Measurements from ENCODE around the gene FXYD6.

The FXYD6 gene

DNA sequence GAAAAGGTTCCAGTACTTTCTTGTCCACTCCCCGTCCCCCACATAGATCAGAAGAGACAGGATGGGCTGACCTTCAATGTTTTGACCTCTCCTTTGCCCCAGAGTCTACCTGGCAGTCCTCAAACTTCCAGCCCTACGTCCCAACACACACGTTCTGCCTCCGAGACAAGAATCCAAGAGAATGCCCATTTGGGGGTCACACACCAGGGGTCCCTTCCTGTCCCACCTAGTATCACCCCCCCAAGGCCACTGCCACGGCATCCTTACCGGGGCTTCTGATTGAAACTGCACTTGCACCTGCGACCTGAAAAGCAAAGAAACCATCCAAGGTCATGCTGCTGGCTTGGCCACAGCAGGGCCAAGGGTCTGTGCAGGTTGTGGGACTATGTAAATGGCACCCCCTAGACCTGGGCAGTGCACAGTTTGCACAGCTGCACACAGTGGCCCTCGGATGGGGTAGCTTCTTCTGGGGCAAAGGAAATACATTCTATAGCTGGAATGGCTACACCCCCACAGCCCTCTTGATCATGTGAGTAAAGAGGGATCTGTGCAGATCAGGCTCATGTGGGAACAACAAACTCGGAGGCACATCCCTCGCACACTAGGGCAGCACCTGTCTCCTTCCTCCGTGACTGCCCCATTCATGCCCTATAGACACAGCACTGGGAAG lies 35.4 kb downstream of the FXYD6 start:
- DNase-seq: peak in 1 of 2 donors; percentile 33

DNA sequence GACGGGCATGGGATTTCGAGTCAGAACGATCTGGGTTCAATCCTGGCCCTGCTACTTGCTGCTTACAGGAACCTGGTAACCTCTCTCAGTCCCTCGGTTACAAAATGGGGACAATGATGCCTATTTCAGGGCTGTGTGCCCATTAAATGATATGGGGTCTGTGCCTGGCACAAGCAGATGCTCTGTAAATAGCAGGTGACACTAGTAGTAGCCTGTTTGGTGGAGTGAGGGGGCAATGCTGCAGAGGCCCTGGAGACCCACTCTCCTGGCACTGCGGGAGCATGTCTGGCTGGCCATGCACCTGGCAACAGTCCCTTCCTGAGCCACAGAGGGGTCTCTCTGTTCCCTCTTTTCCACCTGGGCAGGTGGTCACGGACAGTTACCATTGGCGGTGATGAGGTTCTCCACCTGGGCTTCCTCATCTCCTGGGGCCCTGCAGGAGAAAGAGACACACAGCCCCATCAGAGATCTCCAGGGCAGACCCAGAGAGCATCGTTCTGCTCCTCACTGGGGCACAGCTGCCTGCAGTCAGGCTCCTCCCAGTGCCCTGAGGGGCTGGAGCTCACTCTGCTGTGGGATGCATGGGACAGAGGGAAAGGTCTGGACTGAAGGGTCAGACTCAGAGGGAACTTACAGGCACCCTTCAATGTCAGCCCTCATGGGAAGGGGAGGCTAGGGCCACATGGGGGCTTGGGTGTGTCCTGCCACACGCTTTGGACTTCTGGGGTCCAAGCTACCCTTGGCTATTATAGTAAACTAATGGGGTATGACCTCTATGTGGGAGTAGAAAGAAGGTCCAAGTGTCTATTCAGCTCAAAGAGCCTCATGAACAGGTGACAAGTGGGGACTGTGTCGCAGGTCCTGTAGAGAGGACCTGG lies 36.3 kb downstream of the FXYD6 start:
- no peak for DNase-seq

DNA sequence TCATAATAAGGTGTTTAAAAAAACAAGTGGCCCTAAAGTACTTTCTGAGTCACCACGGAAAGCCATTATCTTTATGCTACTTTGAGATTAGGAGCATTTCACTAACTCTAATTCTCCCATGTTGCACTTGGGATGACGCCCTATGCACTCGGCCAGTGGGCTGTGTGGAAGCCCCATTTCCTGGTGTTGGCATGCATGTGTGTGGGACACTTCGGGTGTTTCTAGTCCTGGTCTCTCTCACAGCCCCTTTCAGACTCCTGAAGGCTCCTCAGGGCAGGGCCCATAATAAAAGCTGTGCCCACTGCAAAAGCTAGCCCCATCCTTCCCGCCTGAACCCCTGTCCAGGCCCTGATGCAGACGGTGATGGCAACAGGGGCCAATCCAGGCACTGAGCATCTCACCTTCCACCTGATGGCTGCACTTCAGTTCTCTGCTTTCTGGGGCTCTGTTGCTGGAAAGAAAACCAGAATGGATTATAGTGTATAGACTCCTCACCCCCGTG lies 37.0 kb downstream of the FXYD6 start:
- DNase-seq: no peak

DNA sequence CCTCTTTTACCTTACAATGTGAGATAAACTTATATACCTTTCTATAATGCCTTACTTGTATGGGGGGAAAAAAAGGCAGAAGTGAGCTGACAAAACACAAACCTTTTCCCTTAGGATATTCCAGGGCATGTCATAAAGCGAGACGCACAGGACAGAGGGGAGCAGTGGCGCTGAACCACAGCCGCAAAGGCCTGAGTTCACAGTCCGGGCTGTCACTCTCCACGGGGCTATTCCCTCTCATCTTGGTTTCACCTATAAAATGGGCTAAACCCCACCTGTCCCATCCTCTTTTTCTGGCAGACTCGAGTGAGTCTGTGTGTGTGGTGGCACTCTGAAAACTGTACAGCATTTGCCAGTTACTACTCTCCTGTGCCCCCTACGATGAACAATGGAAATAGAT lies 37.6 kb downstream of the FXYD6 start:
- DNase-seq: no peak

DNA sequence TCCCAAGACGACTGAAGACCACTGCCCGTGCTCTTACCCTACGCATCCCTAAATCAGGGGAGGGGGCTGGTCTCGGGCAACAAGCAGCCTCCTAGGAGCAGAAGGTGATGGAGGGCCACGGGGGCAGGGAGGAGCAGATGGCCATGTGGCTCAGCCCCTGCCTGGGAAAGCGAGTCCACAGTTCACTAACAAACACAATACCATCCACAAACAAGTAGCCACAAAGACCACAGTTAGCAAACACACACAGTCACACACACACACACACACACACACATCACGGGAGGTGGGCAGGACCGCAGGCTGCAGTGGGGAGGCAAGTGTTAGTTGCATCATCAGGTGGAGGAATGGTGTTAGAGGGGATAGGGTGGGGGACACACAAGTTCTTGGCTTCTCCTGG lies 38.7 kb downstream of the FXYD6 start:
- no peak for DNase-seq

DNA sequence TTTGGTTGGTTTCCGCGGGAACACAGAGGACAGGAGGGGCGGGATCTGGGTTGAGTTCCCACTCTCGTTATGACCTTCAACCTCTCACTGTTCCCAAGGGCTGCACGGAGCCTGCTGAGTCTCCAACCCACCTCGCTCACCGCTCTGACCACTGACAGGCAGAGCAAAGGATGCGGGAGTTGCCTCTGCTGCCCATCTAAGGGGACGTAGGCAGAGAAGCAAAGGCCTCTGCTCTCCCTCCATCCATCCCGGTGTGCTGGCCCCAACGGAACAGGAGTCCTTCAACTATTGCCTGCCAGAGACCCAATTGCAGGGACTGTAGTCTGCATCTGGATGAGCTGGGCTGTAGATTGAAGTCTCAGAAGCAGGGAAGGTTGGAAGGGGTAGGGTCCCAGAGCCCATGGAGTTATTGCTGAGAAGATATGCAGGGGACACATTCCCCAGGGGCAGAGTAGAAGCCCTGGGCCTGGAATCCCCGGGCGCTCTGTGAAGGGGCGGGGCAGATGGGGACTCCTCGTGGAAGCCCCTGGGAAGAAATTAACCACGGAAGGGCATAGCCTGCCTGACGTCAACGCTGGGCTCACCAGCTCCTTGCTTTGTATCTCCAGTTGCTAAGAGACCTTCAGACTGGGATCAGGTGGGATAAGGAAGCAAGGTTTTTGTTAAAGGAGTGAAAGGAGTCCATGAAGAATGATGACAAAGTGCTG lies 39.2 kb downstream of the FXYD6 start:
- no peak for DNase-seq

DNA sequence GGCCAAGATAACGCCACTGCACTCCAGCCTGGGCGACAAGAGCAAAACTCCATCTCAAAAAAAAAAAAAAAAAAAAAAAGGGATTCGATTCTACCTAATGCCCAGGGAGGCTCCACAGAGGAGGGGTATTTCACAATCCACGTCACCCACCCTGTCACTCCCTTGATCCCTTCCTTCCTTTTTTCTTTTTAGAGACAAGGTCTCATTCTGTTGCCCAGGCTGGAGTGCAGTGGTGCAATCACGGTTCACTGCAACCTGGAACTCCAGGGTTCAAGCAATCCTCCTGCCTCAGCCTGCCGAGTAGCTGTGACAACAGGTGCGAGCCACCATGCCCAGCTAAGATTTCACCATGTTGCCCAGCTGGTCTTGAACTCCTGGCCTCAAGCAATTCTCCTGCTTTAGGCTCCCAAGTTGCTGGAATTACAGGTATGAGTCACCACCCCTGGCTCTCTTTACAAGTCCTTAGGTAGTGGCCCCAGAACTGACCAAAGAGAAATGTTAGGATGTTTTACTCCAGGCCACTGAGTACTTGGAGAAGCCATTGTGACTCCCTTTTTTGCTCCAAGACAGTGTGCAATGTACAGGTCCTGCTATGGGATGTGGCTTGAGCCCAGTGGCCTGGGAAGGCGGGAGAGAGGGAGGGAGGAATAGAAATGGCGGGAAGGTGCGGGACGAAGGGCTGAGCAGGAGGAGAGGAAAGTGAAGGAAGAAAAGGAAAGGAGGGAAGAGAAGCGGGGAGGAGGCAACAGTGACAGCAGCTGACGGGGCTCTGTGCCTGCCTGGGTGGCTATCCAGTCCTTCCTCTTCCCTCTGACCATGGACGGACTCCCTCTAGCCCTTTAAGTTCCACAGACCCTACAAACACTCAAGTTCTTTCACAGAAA lies 40.1 kb downstream of the FXYD6 start:
- peak in 1 of 2 donors; percentile 25 for DNase-seq

DNA sequence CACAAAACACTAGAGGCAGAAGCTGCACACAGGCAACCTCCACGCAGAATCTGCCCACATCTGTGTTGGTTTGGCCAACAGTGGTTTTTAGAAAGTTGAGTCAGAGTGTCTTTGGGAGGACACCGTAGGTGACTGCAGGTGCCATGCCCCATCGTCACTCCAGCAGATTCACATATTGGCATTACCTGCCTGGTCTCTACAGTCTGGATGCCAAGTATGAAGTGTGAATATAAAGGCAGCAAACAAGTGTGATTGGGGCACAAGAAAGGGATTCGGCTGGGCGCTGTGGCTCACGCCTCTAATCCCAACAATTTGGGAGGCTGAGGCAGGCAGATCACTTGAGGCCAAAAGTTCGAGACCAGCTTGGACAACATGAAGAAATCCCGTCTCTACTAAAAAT lies 40.9 kb downstream of the FXYD6 start:
- no peak for DNase-seq

DNA sequence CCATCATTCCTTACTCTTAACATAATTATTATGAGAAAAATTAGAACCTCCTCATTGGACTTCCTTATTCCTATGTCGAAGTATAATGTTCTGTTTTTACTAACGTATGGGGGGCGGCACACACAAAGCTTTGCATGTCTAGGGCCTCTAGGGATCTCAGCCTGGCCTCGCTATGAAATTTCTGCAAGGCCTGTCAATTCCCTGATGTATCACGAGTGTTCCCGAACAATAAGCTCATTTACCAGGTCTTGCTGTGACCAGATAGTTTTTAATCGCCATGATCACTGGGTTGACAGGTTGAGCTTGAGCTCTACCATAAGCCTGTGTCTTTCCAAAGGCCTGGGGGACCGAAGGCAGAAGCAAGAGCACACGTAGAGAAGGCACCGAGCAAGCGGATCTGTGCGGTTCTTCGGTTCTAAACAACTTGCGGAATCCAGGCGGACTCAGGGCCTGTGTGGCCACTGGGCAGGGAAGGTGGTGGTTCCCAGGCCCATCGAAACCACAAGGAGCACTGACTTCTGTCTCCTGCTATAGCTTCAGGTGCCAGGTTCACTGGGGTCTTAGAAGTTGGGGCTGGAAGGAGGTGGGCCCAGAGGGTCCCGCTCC lies 41.5 kb downstream of the FXYD6 start:
- DNase-seq: no peak

DNA sequence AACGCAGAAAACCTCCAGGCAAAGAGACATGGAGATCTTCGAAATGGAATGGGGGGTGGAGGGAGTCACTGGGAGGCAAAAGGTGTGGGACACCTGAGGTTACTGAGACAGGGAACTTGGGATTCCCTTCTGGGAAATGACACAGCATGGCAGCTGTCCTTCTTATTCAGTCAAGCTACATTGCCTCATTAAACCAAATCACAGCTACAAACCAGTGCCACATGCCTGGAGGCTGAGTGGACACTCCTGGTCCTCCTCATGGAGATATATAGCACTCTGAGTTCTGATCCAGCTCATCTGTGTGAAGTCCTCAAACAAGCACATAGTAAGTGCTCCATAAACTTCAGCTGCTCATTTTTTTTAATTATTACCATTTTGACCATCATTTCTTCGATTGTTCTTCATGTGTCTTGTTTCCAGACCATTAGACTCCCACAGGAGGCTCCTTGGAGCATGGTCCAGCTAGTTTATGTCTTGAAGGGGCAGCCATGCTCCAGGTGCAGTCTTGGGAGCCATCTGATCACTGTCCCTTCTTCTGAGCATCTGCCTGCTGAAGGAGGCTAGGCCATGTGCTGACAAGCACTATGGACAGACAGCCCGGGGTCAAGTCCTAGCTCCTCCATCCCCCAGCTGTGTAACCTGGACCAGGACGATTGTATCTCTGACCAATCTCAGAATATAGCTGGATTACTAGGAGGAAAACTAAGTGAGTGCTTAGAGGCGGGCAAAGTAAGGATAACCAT lies 42.2 kb downstream of the FXYD6 start:
- no peak for DNase-seq

DNA sequence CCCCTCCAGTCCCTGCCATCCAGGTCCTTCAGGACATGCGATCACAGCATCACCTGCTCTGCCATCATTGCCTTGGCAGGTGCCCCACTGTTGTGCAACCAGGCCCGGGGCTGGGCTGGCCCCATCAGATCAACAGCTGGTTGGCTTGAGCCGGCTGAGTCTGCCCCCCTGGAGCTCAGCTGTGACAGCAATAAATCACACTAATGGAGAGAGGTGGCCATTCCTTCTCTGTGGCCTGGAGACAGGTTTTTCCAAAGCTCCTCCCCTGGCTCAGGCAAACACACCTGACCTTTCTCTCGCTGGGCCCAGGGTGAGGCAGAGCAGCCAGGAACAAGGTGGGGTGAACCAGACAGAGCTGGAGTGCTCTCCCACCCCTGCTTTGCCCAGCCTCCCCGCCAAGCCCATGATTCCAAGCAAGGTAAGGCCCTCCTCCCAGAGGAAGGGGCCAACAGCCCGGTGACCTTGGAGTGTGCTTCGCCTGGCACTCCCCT lies 43.0 kb downstream of the FXYD6 start:
- DNase-seq: no peak

DNA sequence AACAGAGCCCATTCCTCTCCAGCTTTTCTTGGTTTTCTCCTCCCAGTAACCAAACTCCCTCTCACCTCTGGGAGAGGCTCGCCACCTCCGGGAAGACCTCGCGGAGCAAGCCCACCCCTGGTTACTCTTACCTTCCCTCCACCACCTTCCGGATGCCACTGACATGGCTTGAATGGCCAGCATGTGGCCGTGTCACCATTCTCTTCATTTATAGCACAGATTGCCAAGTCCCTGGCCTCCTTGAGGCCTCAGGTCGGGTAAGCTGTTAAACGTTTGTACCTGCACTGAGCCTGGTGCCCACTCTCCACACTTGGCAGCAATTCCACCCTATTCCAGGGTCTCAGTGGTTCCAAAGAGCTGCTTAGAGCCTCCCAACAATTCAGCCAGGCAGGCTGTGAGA lies 43.9 kb downstream of the FXYD6 start:
- no peak for DNase-seq

DNA sequence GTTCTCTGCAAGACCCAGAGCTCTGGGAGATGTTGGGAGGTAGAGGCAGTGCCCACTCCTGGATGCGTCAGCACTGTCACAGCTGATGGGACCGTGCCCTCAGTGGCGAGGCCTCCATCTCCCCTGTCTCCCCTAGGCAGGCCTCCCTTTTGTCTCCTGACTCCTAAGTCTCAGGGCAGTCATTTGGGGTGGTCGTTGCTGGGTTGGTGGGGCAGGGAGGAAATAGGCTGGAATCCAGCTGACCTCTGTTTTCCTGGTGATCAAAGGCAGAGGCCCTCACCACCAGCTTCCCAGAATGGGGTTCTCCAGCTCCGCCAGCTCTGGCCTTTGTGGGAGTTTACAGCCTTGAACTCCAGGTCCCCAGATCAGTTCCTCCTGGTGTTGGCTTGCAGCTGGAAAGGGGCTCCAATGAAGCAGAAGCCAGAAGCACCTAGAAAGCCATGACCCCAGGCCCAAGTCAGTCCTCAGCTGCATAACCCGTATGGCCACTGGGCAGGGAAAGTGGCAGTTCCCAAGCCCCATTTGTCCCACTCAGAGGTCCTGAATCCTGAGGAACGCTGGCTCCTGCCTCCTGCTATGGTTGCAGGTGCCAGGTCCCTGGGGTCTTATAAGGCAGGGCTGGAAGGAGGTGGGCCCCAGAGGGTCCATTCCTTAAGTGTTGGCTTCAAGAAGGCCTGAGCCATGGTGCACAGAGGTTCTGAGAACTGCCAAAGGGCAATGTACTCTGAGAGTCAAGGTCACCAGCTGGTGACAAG lies 44.6 kb downstream of the FXYD6 start:
- DNase-seq: no peak

DNA sequence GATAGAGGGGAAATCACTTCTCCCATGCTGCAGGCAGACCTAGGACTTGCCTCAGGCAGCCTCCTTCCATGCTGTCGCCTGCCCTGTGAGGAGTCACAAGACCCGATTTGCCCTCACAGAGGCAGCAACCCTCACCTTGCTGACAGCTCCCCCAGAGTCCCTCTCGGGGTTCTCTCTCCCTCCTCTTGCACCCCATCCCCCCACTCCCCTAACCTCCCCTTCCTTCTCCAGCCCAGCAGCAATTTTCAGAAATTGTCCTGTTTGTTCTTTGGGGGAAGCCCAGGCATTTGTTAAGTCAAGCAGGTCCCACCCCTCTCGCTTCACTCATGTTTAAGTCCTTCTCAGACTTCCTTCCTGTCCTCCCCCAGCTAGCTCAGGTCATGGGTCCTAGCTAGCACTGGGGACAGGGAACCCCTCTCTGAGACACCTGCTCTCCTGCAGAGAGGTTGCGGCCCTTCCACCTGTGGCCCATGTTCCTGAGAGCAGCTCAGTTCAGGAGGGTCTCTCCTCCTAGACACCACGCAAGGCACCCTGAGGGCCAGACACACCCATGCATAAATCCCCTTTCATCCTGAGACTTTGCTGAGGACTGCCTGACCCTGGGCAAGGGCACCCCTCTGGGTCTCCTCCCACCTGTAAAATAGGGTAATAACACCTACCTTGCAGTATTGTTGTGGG lies 45.6 kb downstream of the FXYD6 start:
- no peak for DNase-seq

DNA sequence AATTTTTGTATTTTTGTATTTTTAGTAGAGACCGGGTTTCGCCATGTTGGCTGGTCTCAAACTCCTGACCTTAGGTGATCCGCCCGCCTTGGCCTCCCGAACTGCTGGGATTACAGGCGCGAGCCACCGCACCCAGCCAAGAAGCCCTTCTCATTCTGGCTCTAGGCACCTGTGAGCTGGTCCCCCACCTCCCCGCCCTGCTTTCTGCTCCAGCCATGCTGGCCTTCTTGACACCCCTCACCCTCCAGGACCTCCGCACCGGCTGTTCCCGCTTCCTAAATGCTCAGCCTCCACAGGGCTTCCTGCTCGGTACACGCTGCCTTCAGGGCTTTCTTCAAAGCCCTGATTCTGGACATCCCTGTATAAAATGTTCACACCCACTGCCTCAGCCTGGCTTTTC lies 46.4 kb downstream of the FXYD6 start:
- DNase-seq: no peak

DNA sequence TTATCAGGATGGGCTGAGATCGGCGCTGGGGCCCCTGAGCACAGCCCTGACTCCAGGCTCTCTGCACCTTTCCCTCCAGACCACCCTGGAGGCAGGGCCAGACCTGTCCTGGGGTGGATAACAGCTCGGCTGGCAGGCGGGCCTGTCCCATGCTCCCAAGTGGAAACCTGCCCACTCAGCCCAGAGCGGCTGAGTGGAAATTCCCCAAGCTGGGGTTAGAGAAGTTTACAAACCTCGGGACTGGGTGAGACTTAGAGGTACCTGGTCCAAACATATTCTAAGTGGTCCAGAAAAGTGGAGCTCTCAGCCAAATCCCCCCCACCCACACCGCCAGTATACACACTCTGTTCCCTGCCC lies 47.1 kb downstream of the FXYD6 start:
- DNase-seq: peak in 1 of 2 donors; percentile 67

DNA sequence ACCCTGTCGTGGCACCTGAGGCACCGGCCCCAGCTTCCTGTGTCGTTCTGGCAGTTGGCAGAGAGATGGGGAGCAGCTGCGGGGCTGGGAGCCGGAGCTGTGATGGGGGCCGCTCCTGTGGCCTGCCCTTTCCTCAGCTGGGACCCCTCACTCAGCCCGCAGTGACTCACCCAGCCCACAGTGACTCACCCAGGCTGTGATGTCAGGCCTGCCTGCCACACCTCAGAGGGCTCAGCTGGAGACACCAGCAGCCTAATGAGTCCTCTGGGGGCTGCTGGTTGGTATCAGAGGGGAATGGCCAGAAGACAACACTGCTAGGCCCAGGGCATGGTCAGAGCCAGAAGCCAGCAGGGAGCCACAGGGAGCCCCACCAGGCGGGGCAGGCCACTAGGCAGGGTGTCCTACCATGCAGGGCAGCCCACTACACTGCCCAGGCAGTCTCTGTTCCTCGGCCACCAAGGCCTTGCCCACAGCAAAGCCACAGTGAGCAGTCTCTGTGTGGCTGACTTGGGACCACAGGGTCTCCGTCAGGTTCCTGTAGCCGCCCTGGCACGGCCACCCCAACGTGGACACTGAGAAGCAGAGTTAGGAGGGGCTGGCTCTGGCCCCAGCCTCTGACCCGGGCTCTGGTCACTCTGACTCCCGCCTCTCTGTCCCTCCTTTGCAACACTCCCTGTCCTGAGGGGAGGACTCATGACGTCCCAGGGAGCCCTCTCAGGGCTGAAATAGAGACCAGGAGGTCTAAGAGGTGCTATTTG lies 47.7 kb downstream of the FXYD6 start:
- DNase-seq: peak; percentile 64 to 67

DNA sequence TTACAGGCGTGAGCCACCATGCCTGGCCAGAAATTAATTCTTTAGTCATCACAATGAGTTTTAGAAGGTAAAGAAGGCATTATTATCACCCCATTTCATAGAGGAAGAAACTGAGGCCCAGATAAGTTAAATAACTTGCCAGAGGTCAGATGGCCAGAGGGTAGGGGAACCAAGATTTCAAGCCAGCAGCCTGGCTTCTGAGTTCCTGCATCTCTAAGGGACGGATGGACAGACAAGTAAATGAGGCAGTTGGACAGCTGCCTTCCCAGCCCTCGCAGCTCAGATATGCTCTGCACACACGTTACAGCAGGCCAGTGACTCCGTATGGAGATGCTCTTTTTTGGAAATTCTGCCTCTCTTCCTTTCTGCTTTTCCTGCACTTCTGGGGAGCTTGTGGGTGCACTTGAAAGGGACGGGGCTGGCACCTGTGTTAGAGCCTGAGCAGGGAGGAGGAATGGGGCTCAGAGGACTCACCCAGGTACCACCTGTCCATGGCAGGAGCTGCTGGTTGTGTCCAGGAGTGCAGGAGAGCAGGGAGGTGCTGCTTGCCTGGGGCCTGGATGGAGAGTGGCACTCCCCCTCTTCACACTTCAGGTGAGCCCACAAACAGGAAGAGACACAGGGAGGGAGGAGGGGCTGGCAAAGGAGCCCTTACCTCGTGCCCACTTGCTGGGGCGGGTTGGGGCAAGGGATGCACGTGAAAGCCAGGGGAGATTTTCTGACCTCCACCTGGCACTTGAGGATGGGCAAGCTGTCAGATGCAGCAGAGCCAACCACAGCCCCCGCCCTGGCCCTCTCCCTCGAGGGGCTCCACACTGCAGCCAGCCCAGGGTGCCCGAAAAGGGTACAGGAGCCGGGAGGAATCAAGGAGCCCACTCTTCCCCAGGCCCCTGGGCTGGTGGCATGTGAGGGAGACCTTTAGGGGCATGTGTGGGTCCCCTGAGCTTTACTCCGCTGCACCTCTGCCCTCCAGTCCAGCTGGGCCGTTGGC lies 48.6 kb downstream of the FXYD6 start:
- no peak for DNase-seq

Measured in inflammatory macrophage treated with lipopolysaccharide for 1 hour (primary cell).